Naive thymus-derived CD4-positive, alpha-beta T cell (primary cell): ENCODE results near the gene CYP2W1. TPM values are rescaled to one million over a fixed set of nuclear protein-coding genes. Genes with fewer than 3 reads are reported as not detected.

Source experiments
- ATAC-seq: fragments of 150-1000 bp; cut with Tn5 transposase; 2 replicates; pipeline ENCODE4 v1.10.0; 2021; ENCODE audit warnings: mild to moderate bottlenecking, moderate library complexity
- CTCF ChIA-PET: fragments of 350-600 bp; sonication (Branson Sonifier 250); formaldehyde crosslinking; loops from one replicate; lab custom pipeline; 2021; ENCODE audit warnings: antibody characterized with exemption; lab: Charles Lee
- POLR2A ChIA-PET: fragments of 350-600 bp; sonication (Branson Sonifier 250); formaldehyde crosslinking; loops from one replicate; lab custom pipeline; 2021; ENCODE audit warnings: antibody characterized with exemption, inconsistent platforms; lab: Charles Lee
- DNase-seq, 9 donors: peaks; one replicate each; pipeline versions ENCODE4 v3.0.0 to v3.0.0-alpha.2; 2020 to 2022; ENCODE audit warnings: mixed read lengths in 1 of 9
- H3K27ac ChIP-seq: one replicate; pipeline ENCODE4 v1.7.0; 2013; ENCODE audit warnings: mild to moderate bottlenecking, low read depth, low read length, moderate library complexity
- H3K27me3 ChIP-seq, 2 donors: one replicate each; pipeline ENCODE4 v1.7.0; 2013; ENCODE audit warnings: low read length in 2 of 2, mild to moderate bottlenecking in 2 of 2, moderate library complexity in 2 of 2; ENCODE audit not compliant: control insufficient read depth in 2 of 2, insufficient read depth in 2 of 2
- H3K36me3 ChIP-seq, 3 experiments: 1 replicate in 2 of 3; 2 replicates in 1 of 3; pipeline ENCODE4 v1.7.0; 2013; ENCODE audit warnings: low read length in 3 of 3, mild to moderate bottlenecking in 3 of 3, moderate library complexity in 1 of 3; ENCODE audit not compliant: insufficient read depth in 3 of 3, control insufficient read depth in 2 of 3
- H3K4me1 ChIP-seq, 2 donors: one replicate each; pipeline ENCODE4 v1.7.0; 2013; ENCODE audit warnings: low read length in 2 of 2, mild to moderate bottlenecking in 2 of 2, moderate library complexity in 1 of 2; ENCODE audit not compliant: control insufficient read depth in 2 of 2, insufficient read depth in 2 of 2
- H3K4me3 ChIP-seq: 2 replicates; pipeline ENCODE4 v1.7.0; 2013; ENCODE audit warnings: mild to moderate bottlenecking, low read length
- H3K9me3 ChIP-seq, 3 experiments: 1 replicate in 2 of 3; 2 replicates in 1 of 3; pipeline ENCODE4 v1.7.0; 2013; ENCODE audit warnings: low read length in 3 of 3; ENCODE audit not compliant: control insufficient read depth in 2 of 3
- H3K27ac Mint-ChIP-seq, 9 donors: one replicate each; pipeline ENCODE4 v1.8.0; 2020 to 2022; ENCODE audit warnings: mixed read lengths in 9 of 9, mild to moderate bottlenecking in 8 of 9, moderate library complexity in 5 of 9, inconsistent platforms in 2 of 9
- H3K27me3 Mint-ChIP-seq, 5 donors: one replicate each; pipeline ENCODE4 v1.8.0; 2021 to 2022; ENCODE audit warnings: mixed read lengths in 5 of 5, mild to moderate bottlenecking in 1 of 5
- H3K36me3 Mint-ChIP-seq, 5 donors: one replicate each; pipeline ENCODE4 v1.8.0; 2020 to 2022; ENCODE audit warnings: mixed read lengths in 5 of 5, mild to moderate bottlenecking in 3 of 5, inconsistent platforms in 1 of 5
- H3K4me1 Mint-ChIP-seq, 7 donors: one replicate each; pipeline ENCODE4 v1.8.0; 2020 to 2022; ENCODE audit warnings: mixed read lengths in 7 of 7, mild to moderate bottlenecking in 3 of 7, inconsistent platforms in 1 of 7
- H3K4me3 Mint-ChIP-seq, 10 donors: one replicate each; pipeline ENCODE4 v1.8.0; 2020 to 2022; ENCODE audit warnings: mild to moderate bottlenecking in 10 of 10, mixed read lengths in 10 of 10, moderate library complexity in 6 of 10, inconsistent platforms in 2 of 10
- H3K9me3 Mint-ChIP-seq, 11 donors: one replicate each; pipeline ENCODE4 v1.8.0; 2020 to 2022; ENCODE audit warnings: mixed read lengths in 11 of 11, mild to moderate bottlenecking in 4 of 11, inconsistent platforms in 1 of 11, moderate library complexity in 1 of 11
- intact Hi-C, 2 donors: fragments of 100-400 bp; cut with micrococcal nuclease; formaldehyde crosslinking; loops; one replicate each; pipeline ENCODE4 v1.15.1; 2023
- polyA plus RNA-seq, 2 donors: library from polyadenylated mRNA; unstranded; fragments of 300-500 nt; fragmentation: Illumina TruSeq; gene quantifications; one replicate each; pipeline ENCODE4 v1.2.3, GENCODE V29; 2021
- total RNA-seq, 6 experiments: library from RNA in 5 of 6; stranded (reverse) in 5 of 6; gene quantifications; 1 replicate in 5 of 6; 2 replicates in 1 of 6; pipeline ENCODE4 v1.2.3 and lab custom pipeline; 2021 to 2026

Gene CYP2W1
- total and polyA plus RNA-seq, 7 experiments from 2014 or later = not detected

GRCh38 chr7:976901-977325, 6.1 kb upstream of the CYP2W1 start:
- H3K4me1 Mint-ChIP-seq = peaks cover 8 to 26% (median 18%) of the 10 kb centered on the region in 7 donors
- Histone ChIP-seq H3K4me1 (peaks cover 14 to 20% of the 10 kb centered on the region in 2 donors), H3K27me3 (no peaks in the 10 kb centered on the region), H3K27ac (no peak overlapping the region), H3K9me3 (no peaks in the 10 kb centered on the region), H3K4me3 (no peak overlapping the region), H3K36me3 (peaks cover 0 to 20% (median 12%) of the 10 kb centered on the region in 3 experiments)
- H3K27me3 Mint-ChIP-seq = no peaks in the 10 kb centered on the region
- ATAC-seq (no peak), DNase-seq (no peak)
- intact Hi-C loops = loop anchor here (5.0 kb wide), 2 partner anchors 65 to 830 kb away; partner anchors contain the start of gene GPR146 (in 1 of the 2)
- H3K27ac Mint-ChIP-seq = peak overlapping the region in 2 of 9 donors; percentile 53 to 62
- ChIA-PET CTCF (interaction anchor here (1.5 to 2.2 kb wide), 2 partner anchors 16 to 17 kb away, joined by 7 to 9 read pairs; no protein-coding TSS in a partner anchor), POLR2A (no interaction called here)
- peaks cover 0 to 8% (median 3%) of the 10 kb centered on the region in 5 donors for H3K36me3 Mint-ChIP-seq
- peaks cover 0 to 2% (median 0%) of the 10 kb centered on the region in 11 donors for H3K9me3 Mint-ChIP-seq
- H3K4me3 Mint-ChIP-seq = peak overlapping the region in 3 of 10 donors; percentile 71 to 94 (median 92)

GRCh38 chr7:977326-978048, 5.5 kb upstream of the CYP2W1 start:
- Mint-ChIP-seq H3K9me3 (no peaks in the 10 kb centered on the region), H3K4me3 (peak overlapping the region in 1 of 10 donors; percentile 72), H3K27me3 (no peaks in the 10 kb centered on the region), H3K4me1 (peaks cover 2 to 20% (median 17%) of the 10 kb centered on the region in 7 donors), H3K36me3 (peaks cover 0 to 2% (median 0%) of the 10 kb centered on the region in 5 donors), H3K27ac (peak overlapping the region in 1 of 9 donors; percentile 20)
- H3K4me1 ChIP-seq = peaks cover 14 to 20% of the 10 kb centered on the region in 2 donors
- no peaks in the 10 kb centered on the region for H3K9me3 ChIP-seq
- no peak overlapping the region for H3K27ac ChIP-seq
- intact Hi-C loops = loop anchor here (5.0 kb wide), 2 partner anchors 65 to 830 kb away; partner anchors contain the start of gene GPR146 (in 1 of the 2)
- DNase-seq (no peak), ATAC-seq (no peak)
- POLR2A ChIA-PET = no interaction called here
- no peaks in the 10 kb centered on the region for H3K27me3 ChIP-seq
- peaks cover 0 to 15% (median 6%) of the 10 kb centered on the region in 3 experiments for H3K36me3 ChIP-seq
- CTCF ChIA-PET = interaction anchor here (1.5 to 2.2 kb wide), 2 partner anchors 15 to 17 kb away, joined by 7 to 9 read pairs; no protein-coding TSS in a partner anchor
- no peak overlapping the region for H3K4me3 ChIP-seq

- peaks cover 0 to 9% (median 1%) of the 10 kb centered on the region in 3 experiments for H3K36me3 ChIP-seq
- no peak for DNase-seq
- H3K4me3 ChIP-seq = no peak overlapping the region
- H3K36me3 Mint-ChIP-seq = no peaks in the 10 kb centered on the region
- H3K9me3 ChIP-seq = no peaks in the 10 kb centered on the region
- no peaks in the 10 kb centered on the region for H3K9me3 Mint-ChIP-seq
- H3K4me3 Mint-ChIP-seq = peak overlapping the region in 1 of 10 donors; percentile 72
- no peaks in the 10 kb centered on the region for H3K27me3 Mint-ChIP-seq
- H3K4me1 ChIP-seq = peaks cover 14 to 15% of the 10 kb centered on the region in 2 donors
- H3K27ac Mint-ChIP-seq = no peak overlapping the region
- ChIA-PET POLR2A (no interaction called here), CTCF (interaction anchor here (1.5 to 2.2 kb wide), 2 partner anchors 15 to 16 kb away, joined by 7 to 9 read pairs; no protein-coding TSS in a partner anchor)
- peaks cover 0 to 15% (median 13%) of the 10 kb centered on the region in 7 donors for H3K4me1 Mint-ChIP-seq
- intact Hi-C loops = loop anchor here (5.0 kb wide), 2 partner anchors 64 to 831 kb away; partner anchors contain the start of gene GPR146 (in 1 of the 2)
- no peaks in the 10 kb centered on the region for H3K27me3 ChIP-seq
- no peak for ATAC-seq
- no peak overlapping the region for H3K27ac ChIP-seq
Measured at GRCh38 chr7:978049-978346, 5.0 kb upstream of the CYP2W1 start.

GRCh38 chr7:978416-979091, 4.4 kb upstream of the CYP2W1 start:
- Histone ChIP-seq H3K4me1 (peaks cover 10 to 14% of the 10 kb centered on the region in 2 donors), H3K4me3 (no peak overlapping the region), H3K27me3 (no peaks in the 10 kb centered on the region), H3K36me3 (peaks cover 0 to 6% (median 0%) of the 10 kb centered on the region in 3 experiments), H3K9me3 (no peaks in the 10 kb centered on the region), H3K27ac (no peak overlapping the region)
- DNase-seq (no peak), ATAC-seq (no peak)
- intact Hi-C loops = loop anchor here (5.0 kb wide), 2 partner anchors 64 to 831 kb away; partner anchors contain the start of gene GPR146 (in 1 of the 2)
- Mint-ChIP-seq H3K4me1 (peaks cover 0 to 9% (median 7%) of the 10 kb centered on the region in 7 donors), H3K27me3 (no peaks in the 10 kb centered on the region), H3K4me3 (no peak overlapping the region), H3K9me3 (no peaks in the 10 kb centered on the region), H3K27ac (no peak overlapping the region), H3K36me3 (no peaks in the 10 kb centered on the region)
- POLR2A ChIA-PET = no interaction called here
- CTCF ChIA-PET = interaction anchor here (1.5 to 2.2 kb wide), 2 partner anchors 14 to 15 kb away, joined by 7 to 9 read pairs; no protein-coding TSS in a partner anchor

- intact Hi-C loops = loop anchor here (5.0 kb wide), 2 partner anchors 63 to 832 kb away; partner anchors contain the start of gene GPR146 (in 1 of the 2)
- H3K4me3 ChIP-seq = no peak overlapping the region
- POLR2A ChIA-PET = no interaction called here
- CTCF ChIA-PET = no interaction called here
- no peak overlapping the region for H3K27ac ChIP-seq
- peaks cover 0 to 6% (median 0%) of the 10 kb centered on the region in 3 experiments for H3K36me3 ChIP-seq
- peaks cover 8 to 10% of the 10 kb centered on the region in 2 donors for H3K4me1 ChIP-seq
- no peaks in the 10 kb centered on the region for H3K9me3 Mint-ChIP-seq
- H3K36me3 Mint-ChIP-seq = no peaks in the 10 kb centered on the region
- H3K9me3 ChIP-seq = no peaks in the 10 kb centered on the region
- DNase-seq (no peak), ATAC-seq (no peak)
- H3K4me1 Mint-ChIP-seq = peaks cover 0 to 8% (median 7%) of the 10 kb centered on the region in 7 donors
- no peak overlapping the region for H3K27ac Mint-ChIP-seq
- H3K27me3 ChIP-seq = no peaks in the 10 kb centered on the region
- H3K4me3 Mint-ChIP-seq = no peak overlapping the region
- no peaks in the 10 kb centered on the region for H3K27me3 Mint-ChIP-seq
Measured at GRCh38 chr7:979151-979550, 3.8 kb upstream of the CYP2W1 start.

- ATAC-seq (no peak), DNase-seq (no peak)
- Histone ChIP-seq H3K27ac (no peak overlapping the region), H3K27me3 (no peaks in the 10 kb centered on the region), H3K4me1 (peaks cover 3 to 4% of the 10 kb centered on the region in 2 donors), H3K36me3 (peaks cover 0 to 3% (median 0%) of the 10 kb centered on the region in 3 experiments), H3K9me3 (no peaks in the 10 kb centered on the region), H3K4me3 (no peak overlapping the region)
- Mint-ChIP-seq H3K4me1 (no peaks in the 10 kb centered on the region), H3K27me3 (no peaks in the 10 kb centered on the region), H3K36me3 (no peaks in the 10 kb centered on the region), H3K9me3 (no peaks in the 10 kb centered on the region), H3K4me3 (no peak overlapping the region), H3K27ac (no peak overlapping the region)
- POLR2A ChIA-PET = no interaction called here
- CTCF ChIA-PET = no interaction called here
- intact Hi-C loops = loop anchor here (5.0 kb wide), 2 partner anchors 62 to 833 kb away; partner anchors contain the start of gene GPR146 (in 1 of the 2)
Measured at GRCh38 chr7:979886-980571, 3.0 kb upstream of the CYP2W1 start.
